GM12872 (cell line): ENCODE results near the gene PITPNM2.

ENCODE experiments used
- TF ChIP-seq, protein P1 (sequence below): IDR thresholded peaks from 3 replicates; pipeline ENCODE4 v1.5.1; 2011; ENCODE audit warnings: low read depth, mild to moderate bottlenecking, low read length, moderate library complexity; ENCODE audit not compliant: insufficient read depth

Gene PITPNM2

DNA sequence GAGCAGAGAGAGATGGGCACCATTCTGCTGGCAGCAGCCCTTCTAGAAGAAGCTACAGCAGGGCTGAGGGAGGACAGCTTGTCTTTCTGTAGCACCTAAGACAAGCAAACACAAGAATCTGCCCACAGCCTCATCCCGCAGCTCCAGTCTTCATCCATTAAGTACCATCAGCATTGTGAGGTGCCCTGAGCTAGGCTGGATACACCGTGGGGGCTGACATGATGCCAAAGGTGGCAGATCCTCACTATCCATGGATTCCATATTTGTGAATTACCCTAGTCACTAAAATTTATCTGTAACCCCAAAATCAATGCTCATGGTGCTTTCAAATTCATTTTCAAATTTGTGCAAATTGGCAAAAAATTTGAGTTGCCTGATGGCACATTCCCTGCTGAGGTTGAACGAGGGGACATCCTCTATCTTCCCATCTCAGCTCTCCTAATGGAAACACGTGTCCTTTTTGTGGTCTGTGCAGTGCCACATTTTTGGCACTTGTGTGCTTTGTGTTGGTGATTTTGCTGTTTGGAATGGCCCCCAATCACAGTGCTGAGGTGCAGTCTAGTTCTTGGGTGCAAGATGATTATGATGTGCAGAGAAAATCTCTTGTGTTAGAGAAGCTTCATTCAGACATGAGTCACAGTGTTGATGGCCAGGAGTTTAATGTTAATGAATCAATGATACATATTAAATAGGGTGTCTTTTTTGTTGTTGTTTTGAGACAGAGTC is 7.0 kb downstream of the PITPNM2 start:
- TF ChIP-seq, protein P1, sequence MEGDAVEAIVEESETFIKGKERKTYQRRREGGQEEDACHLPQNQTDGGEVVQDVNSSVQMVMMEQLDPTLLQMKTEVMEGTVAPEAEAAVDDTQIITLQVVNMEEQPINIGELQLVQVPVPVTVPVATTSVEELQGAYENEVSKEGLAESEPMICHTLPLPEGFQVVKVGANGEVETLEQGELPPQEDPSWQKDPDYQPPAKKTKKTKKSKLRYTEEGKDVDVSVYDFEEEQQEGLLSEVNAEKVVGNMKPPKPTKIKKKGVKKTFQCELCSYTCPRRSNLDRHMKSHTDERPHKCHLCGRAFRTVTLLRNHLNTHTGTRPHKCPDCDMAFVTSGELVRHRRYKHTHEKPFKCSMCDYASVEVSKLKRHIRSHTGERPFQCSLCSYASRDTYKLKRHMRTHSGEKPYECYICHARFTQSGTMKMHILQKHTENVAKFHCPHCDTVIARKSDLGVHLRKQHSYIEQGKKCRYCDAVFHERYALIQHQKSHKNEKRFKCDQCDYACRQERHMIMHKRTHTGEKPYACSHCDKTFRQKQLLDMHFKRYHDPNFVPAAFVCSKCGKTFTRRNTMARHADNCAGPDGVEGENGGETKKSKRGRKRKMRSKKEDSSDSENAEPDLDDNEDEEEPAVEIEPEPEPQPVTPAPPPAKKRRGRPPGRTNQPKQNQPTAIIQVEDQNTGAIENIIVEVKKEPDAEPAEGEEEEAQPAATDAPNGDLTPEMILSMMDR, result no peak

DNA sequence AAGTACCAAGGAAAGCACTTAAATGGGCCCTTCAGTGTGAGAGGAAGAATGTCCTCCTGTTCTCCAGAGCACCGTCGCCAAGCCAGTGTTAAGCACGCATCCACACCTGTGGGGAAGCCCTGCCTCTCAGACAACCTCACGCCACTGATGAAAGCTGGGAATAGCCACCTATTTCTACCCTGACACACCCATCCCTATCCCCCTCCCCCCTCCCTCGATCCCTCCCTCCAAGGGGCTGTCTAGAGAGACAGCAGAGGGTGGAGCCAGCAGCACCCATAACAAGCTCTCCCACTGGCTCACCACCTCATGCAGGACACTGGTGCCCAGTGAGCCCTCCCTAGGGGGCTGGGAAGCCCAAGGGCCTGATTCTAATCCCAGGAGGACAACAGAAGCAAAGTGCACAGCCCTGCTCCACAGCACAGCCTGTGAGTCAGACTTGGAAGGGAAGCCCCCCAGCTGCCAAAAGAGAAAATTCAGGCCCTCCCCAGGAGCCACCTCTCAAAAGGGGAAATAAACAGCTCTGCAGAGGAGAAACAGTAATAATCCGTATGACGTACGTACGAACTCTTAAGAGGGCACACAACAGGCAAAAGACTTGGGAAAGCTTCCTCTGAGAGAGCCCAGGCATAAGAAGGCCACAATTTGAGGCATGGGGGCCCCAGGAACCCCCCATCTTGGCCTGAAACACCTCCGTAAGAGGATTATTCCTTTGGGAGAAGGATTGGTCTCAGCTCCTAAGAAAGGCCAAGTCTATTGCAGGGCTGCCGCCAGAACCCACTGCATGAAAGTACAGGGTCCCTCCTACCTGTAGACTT is 7.8 kb downstream of the PITPNM2 start:
- TF ChIP-seq, protein P1, result no peak

DNA sequence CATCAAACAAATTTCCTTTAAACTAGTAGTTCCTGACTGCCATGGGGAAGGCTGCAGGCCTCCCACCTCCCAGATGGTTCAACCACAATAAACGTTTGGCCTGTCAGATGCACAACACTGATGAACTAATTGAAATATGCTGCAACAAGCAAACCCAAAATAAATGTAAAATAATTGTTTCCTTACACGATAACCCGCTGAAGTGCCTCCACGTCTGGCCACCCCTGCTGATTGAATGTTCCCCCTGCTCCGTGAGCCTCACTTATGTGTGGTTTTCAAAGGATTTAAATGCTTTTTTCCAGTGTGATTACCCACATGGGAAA is 8.4 kb downstream of the PITPNM2 start:
- TF ChIP-seq, protein P1, result no peak

DNA sequence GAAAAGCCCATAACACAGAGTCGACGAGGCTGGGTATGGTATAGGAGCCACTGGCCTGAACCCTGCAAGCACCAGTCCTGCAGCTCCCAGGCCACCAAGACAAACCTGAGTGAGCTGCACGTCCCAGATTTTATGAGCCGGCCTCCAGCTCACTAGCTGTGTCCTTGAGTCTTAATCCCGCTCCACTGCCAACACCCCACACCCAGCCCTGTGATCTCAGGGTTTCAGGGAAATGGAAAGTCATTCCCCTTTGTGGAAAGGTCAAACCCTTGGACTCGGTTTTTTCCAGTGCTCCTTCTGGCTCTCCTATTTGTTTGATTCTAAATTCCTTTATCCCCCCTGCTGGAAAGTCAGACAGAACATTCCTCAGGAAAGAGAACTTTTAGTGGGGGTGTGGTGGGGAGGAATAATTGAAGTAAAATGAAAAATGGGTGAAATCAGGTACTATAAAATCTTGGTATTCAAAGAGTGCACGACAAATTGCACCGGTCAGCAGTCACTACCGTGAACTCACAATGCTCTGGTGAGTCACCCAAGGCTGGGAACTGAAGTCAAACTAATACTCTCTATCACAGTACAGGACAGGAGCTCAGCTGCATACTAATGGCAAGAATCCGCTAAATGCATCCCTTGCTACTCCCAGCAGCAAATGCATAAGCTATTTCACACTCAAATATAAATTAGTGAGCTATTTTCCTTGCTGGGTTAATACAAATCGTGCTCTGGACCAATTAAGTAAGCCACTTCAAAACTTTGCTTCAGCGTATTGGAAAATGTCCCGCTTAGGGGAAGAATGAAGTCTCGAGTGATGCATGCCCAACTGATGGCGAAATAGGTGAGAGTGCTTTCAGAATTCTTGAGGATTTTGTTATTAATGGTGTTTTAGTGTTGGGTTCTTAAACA is 9.0 kb downstream of the PITPNM2 start:
- TF ChIP-seq, protein P1, result no peak

DNA sequence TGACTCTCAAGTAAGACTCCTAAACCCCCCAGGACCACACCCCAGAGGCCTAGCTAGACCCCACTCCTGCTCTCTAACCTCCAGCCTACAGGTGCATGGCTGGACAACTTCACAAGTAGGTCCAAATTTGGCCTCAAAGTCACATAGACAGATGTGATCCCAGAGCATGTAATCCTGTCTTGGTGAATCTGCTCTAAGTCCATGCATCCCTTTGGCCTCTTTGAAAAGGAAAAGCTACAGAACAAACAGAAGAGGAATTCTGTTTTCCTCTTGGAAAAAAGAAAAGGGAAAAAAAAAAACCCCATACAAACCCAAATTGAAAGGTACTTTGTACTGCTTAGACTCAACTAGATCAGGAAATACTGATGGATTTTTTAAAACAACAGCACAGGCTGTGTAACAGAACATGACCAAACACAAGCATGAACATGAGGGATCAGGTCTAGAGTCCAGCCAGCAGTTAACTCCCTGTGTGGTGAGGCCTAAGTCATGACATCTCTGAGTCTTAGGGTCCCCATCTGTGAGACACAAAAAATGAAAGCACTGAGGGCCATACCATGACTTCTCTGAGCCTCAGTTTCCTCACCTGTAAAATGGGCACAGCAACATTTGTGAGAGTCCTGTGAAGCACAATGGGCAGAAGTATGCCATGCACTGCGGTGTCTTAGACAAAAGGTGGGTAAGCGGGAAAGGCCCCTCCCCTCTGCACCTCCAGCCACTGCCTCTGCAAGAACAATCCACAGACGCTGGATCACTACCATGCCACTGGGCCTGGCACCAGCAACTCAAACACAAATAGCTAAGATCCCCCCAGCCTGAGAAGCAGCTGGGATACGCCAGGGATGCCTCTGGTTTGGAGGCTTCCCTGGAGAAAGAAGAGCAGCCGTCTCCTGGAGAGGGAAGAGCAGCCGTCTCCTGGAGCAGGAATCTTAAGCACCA is 9.9 kb downstream of the PITPNM2 start:
- TF ChIP-seq, protein P1, result no peak

DNA sequence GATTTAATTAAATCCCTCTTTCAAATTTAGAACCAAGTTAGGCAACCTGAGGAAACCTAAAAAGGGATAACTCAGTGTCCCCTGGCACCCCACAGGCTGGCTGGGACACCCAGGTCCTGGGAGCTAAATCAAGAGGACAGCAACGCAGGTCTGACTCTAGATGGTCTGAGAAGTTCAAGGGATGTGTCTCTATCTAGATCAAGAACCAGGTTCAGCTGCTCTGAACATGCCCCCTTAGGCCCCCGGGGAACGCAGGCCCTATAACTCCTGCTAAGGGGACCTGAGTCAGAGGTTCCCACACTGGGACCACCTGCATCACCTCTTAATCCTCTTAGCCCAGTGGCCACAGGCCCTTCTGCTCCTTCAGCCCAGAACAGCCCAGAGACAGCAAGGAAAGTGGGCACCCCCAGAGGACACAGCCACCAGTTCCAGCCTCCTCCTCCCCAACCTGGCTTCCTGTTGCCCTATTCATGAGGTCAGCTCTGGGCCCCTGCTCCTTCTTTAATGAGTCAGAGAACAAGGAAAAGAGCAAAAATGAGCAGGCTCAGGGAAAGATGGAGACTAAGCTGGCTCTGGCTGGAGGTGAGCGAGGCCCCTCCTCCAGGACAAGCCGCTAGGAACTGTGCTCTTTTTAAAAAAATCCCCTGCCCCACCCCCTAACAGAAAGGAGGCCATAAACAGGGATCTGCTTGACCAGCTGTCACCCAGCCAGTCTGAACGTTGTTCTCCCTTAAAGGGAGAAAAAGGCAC is 10.8 kb downstream of the PITPNM2 start:
- TF ChIP-seq, protein P1, result no peak
